ENCODE data around the gene HDAC3. TPM values are rescaled to one million over a fixed set of nuclear protein-coding genes. Genes with fewer than 3 reads are reported as not detected.

HDAC3 gene
- total and polyA plus RNA-seq, 7 experiments from 2014 or later, result 70.0 to 102 (median 87.4) TPM

DNA sequence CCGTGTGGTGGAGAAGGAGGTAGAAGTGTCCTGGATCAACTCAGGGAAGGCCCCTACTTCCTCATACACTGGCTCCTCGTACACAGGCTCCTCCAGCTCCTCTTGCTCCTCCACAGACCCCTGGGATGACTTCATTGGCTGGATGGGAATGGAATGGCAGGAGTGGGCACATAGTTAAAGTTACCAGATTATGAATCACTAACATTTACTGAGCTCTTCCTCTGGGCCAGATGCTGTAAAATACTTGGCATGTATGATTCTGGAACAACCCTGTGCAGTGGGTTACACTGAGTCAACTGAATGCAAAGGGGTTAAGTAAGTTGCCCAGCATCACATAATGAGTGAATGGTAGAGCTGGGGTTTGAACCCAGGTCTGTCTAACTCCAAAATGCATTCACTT lies 17.6 kb upstream of the HDAC3 start:
- Histone ChIP-seq H3K36me3 (ENCODE audit: control insufficient read depth in 2 of 3, insufficient read depth in 3 of 3, low read length in 3 of 3) (no peaks in the 10 kb centered on the region), H3K27ac (ENCODE audit: low read depth, low read length) (no peak overlapping the region), H3K4me1 (ENCODE audit: control insufficient read depth in 2 of 2, insufficient read depth in 2 of 2, low read length in 2 of 2) (peaks cover 15 to 19% of the 10 kb centered on the region in 2 donors), H3K27me3 (ENCODE audit: control insufficient read depth in 2 of 2, insufficient read depth in 2 of 2, low read length in 2 of 2) (no peaks in the 10 kb centered on the region), H3K4me3 (ENCODE audit: low read length) (no peak overlapping the region), H3K9me3 (ENCODE audit: control insufficient read depth in 2 of 3, low read length in 3 of 3) (no peaks in the 10 kb centered on the region)
- Mint-ChIP-seq H3K27me3 (peaks cover 0 to 7% (median 3%) of the 10 kb centered on the region in 5 donors), H3K27ac (peak overlapping the region in 1 of 9 donors; percentile 41), H3K4me3 (peak overlapping the region in 1 of 10 donors; percentile 25), H3K36me3 (peaks cover 0 to 4% (median 0%) of the 10 kb centered on the region in 5 donors), H3K9me3 (peaks cover 0 to 3% (median 0%) of the 10 kb centered on the region in 11 donors), H3K4me1 (peaks cover 21 to 36% (median 31%) of the 10 kb centered on the region in 7 donors)
- no peak for ATAC-seq
- CTCF ChIA-PET, result interaction anchor here (0.6 to 1.1 kb wide), 2 partner anchors 9 to 10 kb away, joined by 3 to 6 read pairs; no protein-coding TSS in a partner anchor
- no peak for DNase-seq
- POLR2A ChIA-PET, result interaction anchor here (0.6 kb wide), 1 partner anchor 15 kb away, joined by 3 read pairs; no protein-coding TSS in a partner anchor
- intact Hi-C loops (cut with micrococcal nuclease), result loop anchor here in 1 of 2 donors (5.0 kb wide), 2 partner anchors 38 to 47 kb away; no protein-coding TSS in a partner anchor

DNA sequence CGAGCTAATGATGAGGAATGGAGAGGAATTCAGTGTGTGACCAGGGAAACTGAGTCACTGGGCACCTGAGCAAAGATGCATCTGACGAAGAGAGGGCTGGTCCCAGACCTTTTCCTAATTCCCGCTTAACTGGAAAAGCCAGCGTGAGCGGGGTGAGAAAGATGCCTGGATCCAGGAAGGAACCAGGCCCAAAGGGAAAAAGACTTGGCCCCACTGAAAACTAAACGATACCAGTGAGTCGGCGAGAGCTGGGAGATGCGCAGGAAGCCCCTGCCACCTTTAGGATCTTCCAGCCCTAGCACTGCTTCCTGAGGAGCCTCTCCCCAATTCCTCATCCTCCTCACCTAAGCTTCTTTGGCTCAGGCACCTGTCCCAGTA lies 15.1 kb upstream of the HDAC3 start:
- peaks cover 0 to 2% (median 0%) of the 10 kb centered on the region in 11 donors for H3K9me3 Mint-ChIP-seq
- ChIA-PET CTCF (interaction anchor here (0.9 to 1.9 kb wide), 6 partner anchors 13 to 313 kb away, joined by 3 to 7 read pairs (median 4); partner anchors contain the start of gene DIAPH1), POLR2A (interaction anchor here (0.9 to 1.8 kb wide), 9 partner anchors 8 to 318 kb away, joined by 3 to 36 read pairs (median 4); partner anchors contain the start of genes DELE1, DIAPH1, HDAC3 and RELL2)
- H3K27me3 ChIP-seq (ENCODE audit: control insufficient read depth in 2 of 2, insufficient read depth in 2 of 2, low read length in 2 of 2), result no peaks in the 10 kb centered on the region
- peak overlapping the region; percentile 56 to 92 (median 86) for H3K27ac Mint-ChIP-seq
- peak overlapping the region; percentile 75 for H3K27ac ChIP-seq (ENCODE audit: low read depth, low read length)
- H3K36me3 Mint-ChIP-seq, result peaks cover 0 to 8% (median 2%) of the 10 kb centered on the region in 5 donors
- H3K4me3 ChIP-seq (ENCODE audit: low read length), result peak overlapping the region; percentile 62
- peaks cover 25 to 49% (median 35%) of the 10 kb centered on the region in 7 donors for H3K4me1 Mint-ChIP-seq
- peak overlapping the region; percentile 60 to 97 (median 90) for H3K4me3 Mint-ChIP-seq
- H3K4me1 ChIP-seq (ENCODE audit: control insufficient read depth in 2 of 2, insufficient read depth in 2 of 2, low read length in 2 of 2), result peaks cover 15 to 19% of the 10 kb centered on the region in 2 donors
- peaks cover 0 to 7% (median 0%) of the 10 kb centered on the region in 5 donors for H3K27me3 Mint-ChIP-seq
- intact Hi-C loops (cut with micrococcal nuclease), result loop anchor here (1.0 to 5.0 kb wide), 6 partner anchors 13 to 272 kb away; partner anchors contain the start of genes DELE1 (in 2 of the 2), HDAC3 (in 1 of the 2) and RELL2 (in 1 of the 2)
- H3K9me3 ChIP-seq (ENCODE audit: control insufficient read depth in 2 of 3, low read length in 3 of 3), result no peaks in the 10 kb centered on the region
- ATAC-seq (no peak), DNase-seq (no peak)
- H3K36me3 ChIP-seq (ENCODE audit: control insufficient read depth in 2 of 3, insufficient read depth in 3 of 3, low read length in 3 of 3), result peaks cover 0 to 10% (median 8%) of the 10 kb centered on the region in 3 experiments

DNA sequence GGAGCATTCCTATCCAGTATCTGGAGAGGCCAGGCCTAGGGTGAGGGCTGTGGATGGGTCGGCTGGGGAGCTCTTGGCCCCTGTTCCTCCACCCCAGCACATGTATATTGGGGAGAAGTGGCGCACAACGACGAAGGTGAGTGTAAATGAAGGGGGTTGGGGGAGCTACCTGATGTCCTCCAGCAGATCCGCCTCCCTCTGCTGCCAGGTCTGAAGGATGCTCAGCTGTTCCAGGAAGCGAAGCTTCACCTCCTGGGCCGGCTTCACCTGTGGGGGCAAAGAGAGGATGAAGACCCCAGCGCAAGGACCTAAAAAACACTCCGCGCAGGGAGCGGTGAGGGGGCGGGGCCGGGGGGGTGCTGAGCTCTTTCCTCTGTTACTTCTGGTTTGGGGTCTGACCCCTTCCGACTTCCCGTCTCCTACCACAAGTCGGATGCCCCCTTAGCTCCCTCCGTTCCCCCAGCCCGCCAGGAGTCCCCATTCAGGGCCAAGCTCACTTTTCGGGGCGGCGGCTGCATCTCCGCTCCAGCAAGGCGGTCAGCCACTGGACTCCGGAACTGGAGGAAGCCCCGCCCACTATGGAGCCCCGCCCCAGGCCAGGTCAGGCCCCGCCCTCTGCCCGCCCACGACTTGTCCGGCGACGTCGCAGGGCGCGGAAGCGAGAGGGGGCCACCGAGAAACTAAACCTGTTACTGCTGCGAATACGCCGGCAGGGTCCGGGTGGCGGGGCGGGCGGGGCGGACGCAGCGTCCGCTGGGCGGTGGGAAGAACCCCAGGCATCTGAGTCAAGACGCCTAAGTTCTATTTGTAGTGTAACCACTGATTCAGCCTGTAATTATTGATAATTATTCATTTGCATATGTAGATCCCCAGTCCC lies 14.4 kb upstream of the HDAC3 start, which contains the start of gene FCHSD1:
Gene FCHSD1, minus strand, starts transcription at position 568 of the 877 bp plus-strand sequence. Its CDS starts 50 bp downstream, at position 518.
- intact Hi-C loops (cut with micrococcal nuclease), result loop anchor here (1.0 to 5.0 kb wide), 6 partner anchors 13 to 272 kb away; partner anchors contain the start of genes DELE1 (in 2 of the 2), HDAC3 (in 1 of the 2) and RELL2 (in 1 of the 2)
- Mint-ChIP-seq H3K4me3 (peak within 1 kb of the TSS; percentile 60 to 97 (median 90)), H3K9me3 (peaks cover 0 to 2% (median 0%) of the 10 kb centered on the region in 11 donors), H3K27ac (peak within 1 kb of the TSS; percentile 56 to 95 (median 89)), H3K27me3 (peaks cover 0 to 4% (median 0%) of the 10 kb centered on the region in 5 donors), H3K4me1 (peaks cover 27 to 51% (median 37%) of the 10 kb centered on the region in 7 donors), H3K36me3 (peaks cover 0 to 11% (median 2%) of the 10 kb centered on the region in 5 donors)
- Histone ChIP-seq H3K9me3 (ENCODE audit: control insufficient read depth in 2 of 3, low read length in 3 of 3) (no peaks in the 10 kb centered on the region), H3K4me1 (ENCODE audit: control insufficient read depth in 2 of 2, insufficient read depth in 2 of 2, low read length in 2 of 2) (peaks cover 15 to 19% of the 10 kb centered on the region in 2 donors), H3K4me3 (ENCODE audit: low read length) (peak within 1 kb of the TSS; percentile 62), H3K27ac (ENCODE audit: low read depth, low read length) (peak within 1 kb of the TSS; percentile 75), H3K36me3 (ENCODE audit: control insufficient read depth in 2 of 3, insufficient read depth in 3 of 3, low read length in 3 of 3) (peaks cover 0 to 16% (median 12%) of the 10 kb centered on the region in 3 experiments), H3K27me3 (ENCODE audit: control insufficient read depth in 2 of 2, insufficient read depth in 2 of 2, low read length in 2 of 2) (no peaks in the 10 kb centered on the region)
- DNase-seq, result peak; percentile 64 to 88 (median 67)
- ATAC-seq, result peak; percentile 98
- ChIA-PET CTCF (interaction anchor here (0.7 to 1.9 kb wide), 9 partner anchors 13 to 318 kb away, joined by 3 to 7 read pairs (median 4); partner anchors contain the start of genes DIAPH1 and RNF14), POLR2A (interaction anchor here (0.9 to 1.8 kb wide), 17 partner anchors 9 to 318 kb away, joined by 3 to 36 read pairs (median 4); partner anchors contain the start of genes DELE1, DIAPH1, HDAC3 and RELL2)

DNA sequence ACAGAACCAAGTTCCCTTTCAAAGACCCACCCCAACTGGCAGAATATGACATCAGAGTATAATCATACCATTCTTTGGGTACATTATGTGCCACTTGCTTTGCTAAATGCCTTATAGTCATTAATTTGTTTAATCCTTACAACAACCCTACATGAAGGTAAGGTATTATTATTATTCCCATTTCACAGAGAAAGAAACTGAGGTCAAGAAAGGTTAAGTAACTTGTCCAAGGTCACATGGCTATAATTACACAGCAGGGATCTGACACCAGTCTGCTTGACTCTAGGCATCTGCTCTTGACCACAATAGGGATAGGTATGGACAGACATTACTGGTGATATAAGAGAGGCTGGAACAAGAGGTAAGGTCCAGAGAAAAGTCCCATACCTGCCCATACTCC lies 13.3 kb upstream of the HDAC3 start:
- Mint-ChIP-seq H3K9me3 (peaks cover 0 to 2% (median 0%) of the 10 kb centered on the region in 11 donors), H3K27ac (peak overlapping the region; percentile 56 to 95 (median 86)), H3K36me3 (peaks cover 0 to 12% (median 4%) of the 10 kb centered on the region in 5 donors), H3K27me3 (no peaks in the 10 kb centered on the region), H3K4me1 (peaks cover 27 to 51% (median 42%) of the 10 kb centered on the region in 7 donors), H3K4me3 (peak overlapping the region; percentile 52 to 97 (median 78))
- ATAC-seq (no peak), DNase-seq (no peak)
- Histone ChIP-seq H3K4me3 (ENCODE audit: low read length) (peak overlapping the region; percentile 62), H3K9me3 (ENCODE audit: control insufficient read depth in 2 of 3, low read length in 3 of 3) (no peaks in the 10 kb centered on the region), H3K27ac (ENCODE audit: low read depth, low read length) (peak overlapping the region; percentile 75), H3K27me3 (ENCODE audit: control insufficient read depth in 2 of 2, insufficient read depth in 2 of 2, low read length in 2 of 2) (no peaks in the 10 kb centered on the region), H3K4me1 (ENCODE audit: control insufficient read depth in 2 of 2, insufficient read depth in 2 of 2, low read length in 2 of 2) (peaks cover 15 to 19% of the 10 kb centered on the region in 2 donors), H3K36me3 (ENCODE audit: control insufficient read depth in 2 of 3, insufficient read depth in 3 of 3, low read length in 3 of 3) (peaks cover 0 to 27% (median 17%) of the 10 kb centered on the region in 3 experiments)
- POLR2A ChIA-PET, result interaction anchor here (1.1 to 1.2 kb wide), 2 partner anchors 13 to 57 kb away, joined by 3 to 6 read pairs; partner anchors contain the start of genes HDAC3 and RELL2
- CTCF ChIA-PET, result interaction anchor here (1.0 kb wide), 1 partner anchor 31 kb away, joined by 3 read pairs; the partner anchor contains the start of gene DIAPH1
- intact Hi-C loops (cut with micrococcal nuclease), result loop anchor here in 1 of 2 donors (5.0 kb wide), 2 partner anchors 42 to 43 kb away; no protein-coding TSS in a partner anchor

DNA sequence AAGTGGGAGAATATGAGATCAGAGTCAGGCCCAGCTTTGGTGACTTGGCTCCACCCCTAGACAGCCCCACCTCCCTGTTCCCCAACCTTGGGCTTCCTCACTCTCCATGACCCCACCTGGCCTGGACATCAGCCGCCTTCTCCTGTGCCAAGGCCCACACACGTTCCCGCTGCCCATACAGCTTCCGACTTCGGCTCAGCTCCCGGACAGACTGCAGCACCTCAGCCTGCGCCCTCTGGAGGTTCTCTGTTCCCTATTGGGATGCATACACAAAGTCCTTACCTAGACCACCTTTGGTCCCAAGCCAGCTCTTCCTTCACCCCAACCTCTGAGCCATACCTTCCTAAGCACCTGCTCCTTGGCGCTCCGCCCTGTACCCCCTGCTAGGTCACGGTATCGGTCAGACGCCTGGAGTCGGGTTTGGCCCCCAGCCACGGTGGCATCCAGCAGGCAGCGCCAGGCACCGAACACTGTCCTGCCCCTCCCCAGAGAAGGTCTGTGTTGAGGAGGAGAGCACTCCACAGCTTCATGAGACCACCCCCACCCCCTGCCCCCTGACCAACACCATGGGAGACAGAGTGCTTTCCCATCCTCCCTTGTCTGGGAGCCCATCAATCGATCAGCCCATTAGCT lies 12.5 kb upstream of the HDAC3 start:
- no peak for DNase-seq
- H3K27ac Mint-ChIP-seq, result peak overlapping the region in 7 of 9 donors; percentile 28 to 87 (median 81)
- H3K4me3 Mint-ChIP-seq, result peak overlapping the region in 3 of 10 donors; percentile 53 to 81 (median 60)
- CTCF ChIA-PET, result interaction anchor here (1.0 to 1.1 kb wide), 2 partner anchors 30 to 43 kb away, joined by 3 to 4 read pairs; partner anchors contain the start of gene DIAPH1
- intact Hi-C loops (cut with micrococcal nuclease), result no loop called here
- POLR2A ChIA-PET, result interaction anchor here (1.1 kb wide), 1 partner anchor 12 kb away, joined by 6 read pairs; the partner anchor contains the start of genes HDAC3 and RELL2
- ATAC-seq, result no peak
- H3K4me3 ChIP-seq (ENCODE audit: low read length), result no peak overlapping the region
- H3K36me3 ChIP-seq (ENCODE audit: control insufficient read depth in 2 of 3, insufficient read depth in 3 of 3, low read length in 3 of 3), result peaks cover 0 to 35% (median 17%) of the 10 kb centered on the region in 3 experiments
- peaks cover 27 to 51% (median 44%) of the 10 kb centered on the region in 7 donors for H3K4me1 Mint-ChIP-seq
- H3K4me1 ChIP-seq (ENCODE audit: control insufficient read depth in 2 of 2, insufficient read depth in 2 of 2, low read length in 2 of 2), result peaks cover 15 to 19% of the 10 kb centered on the region in 2 donors
- H3K9me3 Mint-ChIP-seq, result peaks cover 0 to 2% (median 0%) of the 10 kb centered on the region in 11 donors
- H3K36me3 Mint-ChIP-seq, result peaks cover 0 to 12% (median 6%) of the 10 kb centered on the region in 5 donors
- H3K9me3 ChIP-seq (ENCODE audit: control insufficient read depth in 2 of 3, low read length in 3 of 3), result no peaks in the 10 kb centered on the region
- H3K27ac ChIP-seq (ENCODE audit: low read depth, low read length), result no peak overlapping the region
- H3K27me3 ChIP-seq (ENCODE audit: control insufficient read depth in 2 of 2, insufficient read depth in 2 of 2, low read length in 2 of 2), result no peaks in the 10 kb centered on the region
- no peaks in the 10 kb centered on the region for H3K27me3 Mint-ChIP-seq
